ENCODE data around the gene AAK1. TPM values are rescaled to one million over a fixed set of nuclear protein-coding genes. Genes with fewer than 3 reads are reported as not detected.

The AAK1 gene
- total RNA-seq, 2 donors from 2014 or later = 44.6 to 60.0 TPM

DNA sequence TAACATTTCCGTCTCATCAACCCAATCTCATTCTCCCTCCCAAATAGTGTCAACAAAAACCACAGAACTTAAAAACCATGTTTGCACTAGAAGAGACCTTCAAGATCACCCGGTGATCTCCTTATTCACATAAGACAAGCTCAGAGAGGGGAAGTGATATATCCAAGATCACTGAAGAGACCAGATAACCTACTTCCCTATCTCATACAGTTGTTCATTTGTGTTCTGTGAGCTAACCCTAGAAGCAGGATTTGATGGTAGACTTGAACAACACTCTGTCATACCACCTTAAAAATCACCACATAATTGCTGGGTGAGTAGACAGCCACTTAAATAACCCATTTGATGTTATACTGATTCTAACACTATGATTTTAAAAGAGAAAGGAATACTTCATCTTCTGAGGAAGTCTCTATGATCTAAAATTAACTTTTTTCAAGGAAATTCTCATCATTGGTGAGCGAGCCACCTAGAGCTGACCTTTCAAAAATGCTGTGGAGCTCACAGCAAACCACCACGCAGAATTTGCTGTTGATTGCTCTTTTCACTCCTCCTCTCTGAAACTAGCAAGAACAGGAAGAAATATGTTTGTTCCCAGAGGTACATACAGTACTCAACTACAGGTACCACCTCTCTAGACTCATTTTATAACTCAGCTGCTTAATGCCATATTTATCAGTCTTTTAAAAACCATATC lies 15.1 kb downstream of the AAK1 start:
- H3K4me1 ChIP-seq = peaks cover 33% of the 10 kb centered on the region
- no peak overlapping the region for H3K4me3 ChIP-seq
- no peak for DNase-seq
- no peak overlapping the region for H3K27ac ChIP-seq
- 66 to 72% methylated on average over 4 of the region's 4 CpGs for WGBS, 2 donors
- H3K36me3 ChIP-seq (replicated peaks in 1 of 2; ENCODE audit: insufficient read depth in 1 of 2, low read depth in 2 of 2) = no peaks in the 10 kb centered on the region
- H3K9me3 ChIP-seq = no peaks in the 10 kb centered on the region
- intact Hi-C loops (cut with DNase I) = no loop called here
- ATAC-seq = no peak
- TF ChIP-seq POLR2A (IDR thresholded peaks at IDR 0.05) (no peak), CTCF (IDR thresholded peaks at IDR 0.05) (no peak)
- H3K27me3 ChIP-seq = no peaks in the 10 kb centered on the region

DNA sequence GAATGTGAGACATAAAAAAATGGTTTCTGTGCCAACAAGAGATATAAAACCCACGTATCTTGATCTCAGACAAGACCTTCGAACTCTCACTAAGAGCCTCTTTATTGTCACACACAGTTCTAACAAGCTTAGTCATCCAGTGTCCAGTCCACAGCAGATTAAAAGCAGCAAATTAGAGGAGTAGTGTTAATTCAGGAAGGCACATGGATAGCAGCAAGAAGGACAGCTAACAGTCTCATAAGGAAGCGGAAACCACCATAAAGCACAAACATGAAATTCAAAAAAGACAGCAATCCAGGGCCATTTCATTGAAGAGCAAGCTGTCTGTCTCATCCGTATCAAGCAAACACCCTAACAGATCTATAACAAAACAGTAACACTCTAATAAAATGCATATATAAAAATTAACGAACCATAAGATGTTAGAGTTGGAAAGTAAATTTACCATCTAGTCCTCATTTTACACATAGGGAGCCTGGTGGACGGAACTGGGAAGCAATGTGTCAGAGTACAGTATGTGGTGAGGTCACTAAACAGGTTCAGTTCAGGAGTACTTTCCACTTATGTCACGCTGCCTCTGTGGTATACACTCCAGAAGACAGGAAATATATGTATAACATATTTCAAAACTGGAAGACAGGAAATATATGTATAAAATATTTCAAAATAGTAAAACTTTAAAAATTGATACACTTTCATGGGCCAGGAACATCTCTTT lies 18.3 kb downstream of the AAK1 start:
- no peak for DNase-seq
- peaks cover 20% of the 10 kb centered on the region for H3K4me1 ChIP-seq
- 70 to 79% methylated on average over 7 of the region's 7 CpGs for WGBS, 2 donors
- no peak overlapping the region for H3K4me3 ChIP-seq
- peak; percentile 9 for ATAC-seq
- H3K27ac ChIP-seq = no peak overlapping the region
- H3K27me3 ChIP-seq = no peaks in the 10 kb centered on the region
- no peak for TF ChIP-seq POLR2A (IDR thresholded peaks at IDR 0.05)
- no peak for TF ChIP-seq CTCF (IDR thresholded peaks at IDR 0.05)
- no peaks in the 10 kb centered on the region for H3K9me3 ChIP-seq
- H3K36me3 ChIP-seq (replicated peaks in 1 of 2; ENCODE audit: insufficient read depth in 1 of 2, low read depth in 2 of 2) = no peaks in the 10 kb centered on the region
- intact Hi-C loops (cut with DNase I) = no loop called here

- DNase-seq = no peak
- WGBS, 2 donors = 80 to 97% methylated on average over 1 of the region's 1 CpG
- TF ChIP-seq POLR2A (IDR thresholded peaks at IDR 0.05) (no peak), CTCF (IDR thresholded peaks at IDR 0.05) (no peak)
- Histone ChIP-seq H3K9me3 (no peaks in the 10 kb centered on the region), H3K27ac (no peak overlapping the region), H3K27me3 (no peaks in the 10 kb centered on the region), H3K4me3 (no peak overlapping the region), H3K4me1 (peaks cover 27% of the 10 kb centered on the region), H3K36me3 (replicated peaks in 1 of 2; ENCODE audit: insufficient read depth in 1 of 2, low read depth in 2 of 2) (no peaks in the 10 kb centered on the region)
- intact Hi-C loops (cut with DNase I) = no loop called here
- peak; percentile 6 for ATAC-seq
Observed at GRCh38 chr2:69624611-69625010, 18.9 kb downstream of the AAK1 start.

DNA sequence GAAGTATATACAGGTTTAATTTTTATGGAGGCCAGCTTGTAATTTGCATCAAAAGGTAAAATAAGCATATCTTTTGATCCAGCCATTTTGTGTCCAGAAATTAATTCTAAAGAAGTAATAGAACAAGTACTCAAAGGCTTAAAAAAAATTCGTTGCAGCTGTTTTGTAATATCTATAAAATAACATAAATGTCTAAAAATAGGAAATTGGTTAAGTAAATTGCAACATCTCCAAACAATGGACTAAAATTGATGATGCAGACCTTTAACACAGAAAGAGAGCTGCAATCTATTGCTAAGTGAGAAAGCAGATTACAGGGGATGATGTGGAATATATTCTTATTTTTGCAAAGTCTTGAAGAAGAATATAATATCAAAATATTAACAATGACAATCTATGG lies 19.4 kb downstream of the AAK1 start:
- Histone ChIP-seq H3K4me1 (peaks cover 30% of the 10 kb centered on the region), H3K36me3 (replicated peaks in 1 of 2; ENCODE audit: insufficient read depth in 1 of 2, low read depth in 2 of 2) (no peaks in the 10 kb centered on the region), H3K27me3 (no peaks in the 10 kb centered on the region), H3K4me3 (no peak overlapping the region), H3K9me3 (no peaks in the 10 kb centered on the region), H3K27ac (no peak overlapping the region)
- 41 to 50% methylated on average over 1 of the region's 1 CpG for WGBS, 2 donors
- intact Hi-C loops (cut with DNase I) = no loop called here
- no peak for DNase-seq
- ATAC-seq = no peak
- TF ChIP-seq POLR2A (IDR thresholded peaks at IDR 0.05) (no peak), CTCF (IDR thresholded peaks at IDR 0.05) (no peak)

All from body of pancreas (tissue), 4 donors.